ENCODE data around the gene MTHFS.

MTHFS gene

DNA sequence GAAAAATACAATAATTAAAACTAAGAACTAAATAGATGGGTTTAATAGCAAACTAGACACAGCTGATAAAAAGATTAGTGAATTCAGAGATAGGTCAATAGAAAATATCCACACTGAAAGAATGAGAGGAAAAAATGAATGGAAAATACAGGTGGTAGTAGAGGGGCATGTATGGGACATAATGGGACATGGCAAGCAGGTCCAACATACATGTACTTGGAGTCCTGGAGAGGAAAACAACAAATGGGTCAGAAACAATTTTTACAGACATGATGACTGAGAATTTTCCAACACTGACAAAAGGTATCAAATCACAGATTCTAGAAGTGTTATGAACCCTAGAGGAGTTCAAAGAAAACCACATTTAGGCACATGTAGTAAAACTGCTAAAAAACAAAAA, 68.4 kb downstream of the MTHFS start:
- H3K9me3 ChIP-seq (ENCODE audit: severe bottlenecking): no peaks in the 10 kb centered on the region
- TF ChIP-seq, protein P1, sequence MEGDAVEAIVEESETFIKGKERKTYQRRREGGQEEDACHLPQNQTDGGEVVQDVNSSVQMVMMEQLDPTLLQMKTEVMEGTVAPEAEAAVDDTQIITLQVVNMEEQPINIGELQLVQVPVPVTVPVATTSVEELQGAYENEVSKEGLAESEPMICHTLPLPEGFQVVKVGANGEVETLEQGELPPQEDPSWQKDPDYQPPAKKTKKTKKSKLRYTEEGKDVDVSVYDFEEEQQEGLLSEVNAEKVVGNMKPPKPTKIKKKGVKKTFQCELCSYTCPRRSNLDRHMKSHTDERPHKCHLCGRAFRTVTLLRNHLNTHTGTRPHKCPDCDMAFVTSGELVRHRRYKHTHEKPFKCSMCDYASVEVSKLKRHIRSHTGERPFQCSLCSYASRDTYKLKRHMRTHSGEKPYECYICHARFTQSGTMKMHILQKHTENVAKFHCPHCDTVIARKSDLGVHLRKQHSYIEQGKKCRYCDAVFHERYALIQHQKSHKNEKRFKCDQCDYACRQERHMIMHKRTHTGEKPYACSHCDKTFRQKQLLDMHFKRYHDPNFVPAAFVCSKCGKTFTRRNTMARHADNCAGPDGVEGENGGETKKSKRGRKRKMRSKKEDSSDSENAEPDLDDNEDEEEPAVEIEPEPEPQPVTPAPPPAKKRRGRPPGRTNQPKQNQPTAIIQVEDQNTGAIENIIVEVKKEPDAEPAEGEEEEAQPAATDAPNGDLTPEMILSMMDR (IDR thresholded peaks at IDR 0.05; ENCODE audit: low read depth, low read length): no peak
- no peak overlapping the region for H3K4me3 ChIP-seq (ENCODE audit: low read depth, low read length)
- no peak for DNase-seq
- H3K27me3 ChIP-seq (ENCODE audit: insufficient read depth, low read depth, severe bottlenecking): no peaks in the 10 kb centered on the region
- H3K27ac ChIP-seq: no peak overlapping the region
- no peaks in the 10 kb centered on the region for H3K36me3 ChIP-seq

GRCh38 chr15:79826800-79827199, 70.0 kb downstream of the MTHFS start:
- Histone ChIP-seq H3K9me3 (ENCODE audit: severe bottlenecking) (no peaks in the 10 kb centered on the region), H3K27ac (no peak overlapping the region), H3K36me3 (no peaks in the 10 kb centered on the region), H3K4me3 (ENCODE audit: low read depth, low read length) (no peak overlapping the region), H3K27me3 (ENCODE audit: insufficient read depth, low read depth, severe bottlenecking) (no peaks in the 10 kb centered on the region)
- DNase-seq: no peak
- TF ChIP-seq, protein P1 (IDR thresholded peaks at IDR 0.05; ENCODE audit: low read depth, low read length): no peak

- DNase-seq: no peak
- Histone ChIP-seq H3K27me3 (ENCODE audit: insufficient read depth, low read depth, severe bottlenecking) (no peaks in the 10 kb centered on the region), H3K36me3 (no peaks in the 10 kb centered on the region), H3K4me3 (ENCODE audit: low read depth, low read length) (no peak overlapping the region), H3K27ac (no peak overlapping the region), H3K9me3 (ENCODE audit: severe bottlenecking) (no peaks in the 10 kb centered on the region)
- TF ChIP-seq, protein P1 (IDR thresholded peaks at IDR 0.05; ENCODE audit: low read depth, low read length): no peak
These were observed 72.6 kb downstream of the MTHFS start for GRCh38 chr15:79824136-79824701.

GRCh38 chr15:79820820-79821219, 76.0 kb downstream of the MTHFS start:
- no peak for DNase-seq
- TF ChIP-seq, protein P1 (IDR thresholded peaks at IDR 0.05; ENCODE audit: low read depth, low read length): no peak
- no peaks in the 10 kb centered on the region for H3K27me3 ChIP-seq (ENCODE audit: insufficient read depth, low read depth, severe bottlenecking)
- H3K4me3 ChIP-seq (ENCODE audit: low read depth, low read length): no peak overlapping the region
- H3K36me3 ChIP-seq: no peaks in the 10 kb centered on the region
- H3K27ac ChIP-seq: no peak overlapping the region
- H3K9me3 ChIP-seq (ENCODE audit: severe bottlenecking): no peaks in the 10 kb centered on the region

DNA sequence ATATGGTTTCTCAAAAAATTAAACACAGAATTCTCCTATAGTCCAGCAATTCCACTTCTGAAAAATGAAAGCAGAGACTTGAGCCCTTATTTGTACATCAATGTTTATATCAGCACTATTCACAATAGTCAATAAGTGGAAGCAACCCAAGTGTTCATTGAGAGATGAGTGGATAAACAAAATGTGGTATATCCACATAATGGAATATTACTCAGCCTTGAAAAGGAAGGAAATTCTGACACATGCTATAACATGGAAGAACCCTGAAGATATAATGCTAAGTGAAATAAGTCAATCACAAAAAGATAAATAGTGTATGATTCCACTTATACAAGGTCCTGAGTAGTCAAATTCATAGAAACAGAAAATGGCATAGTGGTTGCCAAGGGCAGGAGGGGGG, 76.6 kb downstream of the MTHFS start:
- Histone ChIP-seq H3K4me3 (ENCODE audit: low read depth, low read length) (no peak overlapping the region), H3K9me3 (ENCODE audit: severe bottlenecking) (no peaks in the 10 kb centered on the region), H3K36me3 (no peaks in the 10 kb centered on the region), H3K27me3 (ENCODE audit: insufficient read depth, low read depth, severe bottlenecking) (no peaks in the 10 kb centered on the region), H3K27ac (no peak overlapping the region)
- TF ChIP-seq, protein P1 (IDR thresholded peaks at IDR 0.05; ENCODE audit: low read depth, low read length): no peak
- DNase-seq: no peak

DNA sequence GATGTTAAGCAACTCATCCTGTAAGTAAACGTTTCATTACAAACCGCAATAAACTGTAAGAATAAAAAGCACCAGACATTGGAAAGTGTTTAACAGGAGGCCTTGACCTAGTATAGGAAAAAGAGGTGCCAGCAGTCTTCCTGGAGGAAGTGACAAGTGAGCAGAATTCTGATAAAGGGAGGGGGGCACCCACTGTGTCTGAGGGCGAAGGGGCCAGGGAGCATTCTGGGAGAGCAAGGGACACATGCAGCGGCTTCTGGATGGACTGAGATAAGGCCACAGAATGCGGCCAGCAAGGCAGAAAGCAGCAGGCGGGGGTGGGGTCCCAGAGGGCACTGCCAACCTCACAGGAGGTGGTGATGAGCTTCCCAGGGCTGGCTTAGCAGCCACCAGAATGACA, 80.2 kb downstream of the MTHFS start:
- no peaks in the 10 kb centered on the region for H3K27me3 ChIP-seq (ENCODE audit: insufficient read depth, low read depth, severe bottlenecking)
- no peak overlapping the region for H3K27ac ChIP-seq
- H3K9me3 ChIP-seq (ENCODE audit: severe bottlenecking): no peaks in the 10 kb centered on the region
- no peak for DNase-seq
- no peaks in the 10 kb centered on the region for H3K36me3 ChIP-seq
- H3K4me3 ChIP-seq (ENCODE audit: low read depth, low read length): no peak overlapping the region
- TF ChIP-seq, protein P1 (IDR thresholded peaks at IDR 0.05; ENCODE audit: low read depth, low read length): no peak

All from WERI-Rb-1 (cell line).